DND-41 (cell line): ENCODE data around the gene ARHGAP35.

Experiments
- EZH2 ChIP-seq: IDR thresholded peaks from 3 replicates; pipeline ENCODE4 v1.6.1; 2012; ENCODE audit warnings: borderline replicate concordance, low read depth, mild to moderate bottlenecking, moderate library complexity, low read length, inconsistent platforms; ENCODE audit not compliant: severe bottlenecking
- TF ChIP-seq, protein P1 (sequence below): IDR thresholded peaks from 2 replicates; pipeline ENCODE4 v1.5.1; 2012; ENCODE audit warnings: borderline replicate concordance, low read length, moderate library complexity, mild to moderate bottlenecking; ENCODE audit not compliant: poor library complexity, severe bottlenecking; ENCODE audit errors: extremely low read depth

GRCh38 chr19:46839752-46840497 lies 20.9 kb upstream of the ARHGAP35 start:
- TF ChIP-seq, protein P1, sequence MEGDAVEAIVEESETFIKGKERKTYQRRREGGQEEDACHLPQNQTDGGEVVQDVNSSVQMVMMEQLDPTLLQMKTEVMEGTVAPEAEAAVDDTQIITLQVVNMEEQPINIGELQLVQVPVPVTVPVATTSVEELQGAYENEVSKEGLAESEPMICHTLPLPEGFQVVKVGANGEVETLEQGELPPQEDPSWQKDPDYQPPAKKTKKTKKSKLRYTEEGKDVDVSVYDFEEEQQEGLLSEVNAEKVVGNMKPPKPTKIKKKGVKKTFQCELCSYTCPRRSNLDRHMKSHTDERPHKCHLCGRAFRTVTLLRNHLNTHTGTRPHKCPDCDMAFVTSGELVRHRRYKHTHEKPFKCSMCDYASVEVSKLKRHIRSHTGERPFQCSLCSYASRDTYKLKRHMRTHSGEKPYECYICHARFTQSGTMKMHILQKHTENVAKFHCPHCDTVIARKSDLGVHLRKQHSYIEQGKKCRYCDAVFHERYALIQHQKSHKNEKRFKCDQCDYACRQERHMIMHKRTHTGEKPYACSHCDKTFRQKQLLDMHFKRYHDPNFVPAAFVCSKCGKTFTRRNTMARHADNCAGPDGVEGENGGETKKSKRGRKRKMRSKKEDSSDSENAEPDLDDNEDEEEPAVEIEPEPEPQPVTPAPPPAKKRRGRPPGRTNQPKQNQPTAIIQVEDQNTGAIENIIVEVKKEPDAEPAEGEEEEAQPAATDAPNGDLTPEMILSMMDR = no peak
- no peak for TF ChIP-seq EZH2
